Nephron (organoid): ENCODE measurements around the gene CCDC97.
A peak's percentile ranks its signal among the peaks of the same experiment; 100 is the strongest.

Source experiments
- H3K27ac Mint-ChIP-seq, 3 experiments: 2 replicates each; pipeline ENCODE4 v1.8.0; 2020; ENCODE audit warnings: mixed read lengths in 3 of 3, mild to moderate bottlenecking in 2 of 3, moderate library complexity in 1 of 3
- H3K27me3 Mint-ChIP-seq: 2 replicates; pipeline ENCODE4 v1.8.0; 2021; ENCODE audit warnings: low read depth, mild to moderate bottlenecking, moderate library complexity, mixed read lengths
- H3K36me3 Mint-ChIP-seq: 2 replicates; pipeline ENCODE4 v1.8.0; 2020; ENCODE audit warnings: low read depth, mixed read lengths
- H3K4me1 Mint-ChIP-seq: 2 replicates; pipeline ENCODE4 v1.8.0; 2020; ENCODE audit warnings: mixed read lengths
- H3K4me3 Mint-ChIP-seq, 3 experiments: 2 replicates each; pipeline ENCODE4 v1.8.0; 2020; ENCODE audit warnings: mild to moderate bottlenecking in 3 of 3, mixed read lengths in 3 of 3, moderate library complexity in 2 of 3
- H3K9me3 Mint-ChIP-seq: 2 replicates; pipeline ENCODE4 v1.8.0; 2020; ENCODE audit warnings: mixed read lengths
- CTCF ChIP-seq, 3 experiments: fragments of 200-600 bp; sonication (generic); IDR thresholded peaks; one replicate each; pipeline ENCODE4 v1.5.0; 2021; ENCODE audit warnings: antibody characterized with exemption in 3 of 3; ENCODE audit not compliant: unreplicated experiment in 3 of 3

Gene CCDC97

GRCh38 chr19:41327076-41327575 is 17.2 kb downstream of the CCDC97 start:
- Mint-ChIP-seq H3K27ac (peak overlapping the region; percentile 78 to 96 (median 89)), H3K36me3 (peaks cover 24% of the 10 kb centered on the region), H3K27me3 (peaks cover 4% of the 10 kb centered on the region), H3K9me3 (no peaks in the 10 kb centered on the region), H3K4me3 (peak overlapping the region; percentile 26 to 71 (median 68)), H3K4me1 (peaks cover 65% of the 10 kb centered on the region)
- TF ChIP-seq CTCF (IDR thresholded peaks at IDR 0.05; ENCODE audit: unreplicated experiment in 3 of 3), result no peak

- peak overlapping the region; percentile 15 to 56 (median 41) for H3K4me3 Mint-ChIP-seq
- peaks cover 65% of the 10 kb centered on the region for H3K4me1 Mint-ChIP-seq
- H3K27ac Mint-ChIP-seq, result peak overlapping the region; percentile 80 to 92 (median 86)
- H3K36me3 Mint-ChIP-seq, result peaks cover 23% of the 10 kb centered on the region
- no peaks in the 10 kb centered on the region for H3K9me3 Mint-ChIP-seq
- H3K27me3 Mint-ChIP-seq, result peaks cover 4% of the 10 kb centered on the region
- no peak for TF ChIP-seq CTCF (IDR thresholded peaks at IDR 0.05; ENCODE audit: unreplicated experiment in 3 of 3)
Measured at GRCh38 chr19:41327576-41328156, 17.7 kb downstream of the CCDC97 start.

- Mint-ChIP-seq H3K27ac (peak overlapping the region; percentile 80 to 92 (median 86)), H3K27me3 (peaks cover 4% of the 10 kb centered on the region), H3K4me3 (peak overlapping the region; percentile 15 to 56 (median 41)), H3K4me1 (peaks cover 58% of the 10 kb centered on the region), H3K36me3 (peaks cover 17% of the 10 kb centered on the region), H3K9me3 (no peaks in the 10 kb centered on the region)
- TF ChIP-seq CTCF (IDR thresholded peaks at IDR 0.05; ENCODE audit: unreplicated experiment in 3 of 3), result no peak
Measured at GRCh38 chr19:41328157-41328841, 18.3 kb downstream of the CCDC97 start.

- peaks cover 17% of the 10 kb centered on the region for H3K36me3 Mint-ChIP-seq
- no peak overlapping the region for H3K4me3 Mint-ChIP-seq
- no peak for TF ChIP-seq CTCF (IDR thresholded peaks at IDR 0.05; ENCODE audit: unreplicated experiment in 3 of 3)
- H3K27ac Mint-ChIP-seq, result peak overlapping the region; percentile 80 to 92 (median 86)
- H3K4me1 Mint-ChIP-seq, result peaks cover 56% of the 10 kb centered on the region
- peaks cover 4% of the 10 kb centered on the region for H3K27me3 Mint-ChIP-seq
- H3K9me3 Mint-ChIP-seq, result no peaks in the 10 kb centered on the region
Measured at GRCh38 chr19:41328842-41329225, 18.9 kb downstream of the CCDC97 start.

GRCh38 chr19:41330481-41330880 is 20.5 kb downstream of the CCDC97 start:
- Mint-ChIP-seq H3K9me3 (no peaks in the 10 kb centered on the region), H3K4me1 (peaks cover 39% of the 10 kb centered on the region), H3K27me3 (peaks cover 4% of the 10 kb centered on the region), H3K4me3 (no peak overlapping the region), H3K36me3 (peaks cover 17% of the 10 kb centered on the region), H3K27ac (peak overlapping the region in 1 of 3 experiments; percentile 3)
- TF ChIP-seq CTCF (IDR thresholded peaks at IDR 0.05; ENCODE audit: unreplicated experiment in 3 of 3), result no peak
